Neuronal stem cell (in vitro differentiated cells): Measurements from ENCODE around the gene NRIP1.

Experiments used
- DNase-seq: peaks from one replicate; pipeline ENCODE4 v3.0.0-alpha.2; 2013; ENCODE audit warnings: low spot score
- H2AFZ ChIP-seq: one replicate; pipeline ENCODE4 v1.6.1; 2013; ENCODE audit warnings: mild to moderate bottlenecking, low read length, inconsistent platforms
- H2AK5ac ChIP-seq: 2 replicates; pipeline ENCODE4 v1.6.1; 2013; ENCODE audit warnings: low read depth, mild to moderate bottlenecking, inconsistent platforms, low read length, moderate library complexity, mixed read lengths
- H2BK120ac ChIP-seq: 2 replicates; pipeline ENCODE4 v1.6.1; 2013; ENCODE audit warnings: low read depth, mild to moderate bottlenecking, inconsistent platforms, low read length, moderate library complexity, mixed read lengths
- H2BK12ac ChIP-seq: one replicate; pipeline ENCODE4 v1.6.1; 2013; ENCODE audit warnings: low read length, inconsistent platforms
- H2BK15ac ChIP-seq: 2 replicates; pipeline ENCODE4 v1.6.1; 2013; ENCODE audit warnings: mild to moderate bottlenecking, low read length, inconsistent platforms, mixed read lengths
- H2BK5ac ChIP-seq: one replicate; pipeline ENCODE4 v1.6.1; 2013; ENCODE audit warnings: inconsistent platforms, mild to moderate bottlenecking, low read length, moderate library complexity
- H3K14ac ChIP-seq: one replicate; pipeline ENCODE4 v1.6.1; 2013; ENCODE audit warnings: low read length, inconsistent platforms
- H3K18ac ChIP-seq: 2 replicates; pipeline ENCODE4 v1.6.1; 2013; ENCODE audit warnings: low read length, inconsistent platforms
- H3K23ac ChIP-seq: 2 replicates; pipeline ENCODE4 v1.6.1; 2013; ENCODE audit warnings: low read depth, mild to moderate bottlenecking, mixed read lengths, low read length, inconsistent platforms; ENCODE audit not compliant: poor library complexity
- H3K27ac ChIP-seq: replicated peaks from 3 replicates; pipeline ENCODE4 v1.5.1; 2013; ENCODE audit warnings: low read length, inconsistent platforms
- H3K27me3 ChIP-seq, 3 experiments: 2 replicates each; pipeline ENCODE4 v1.6.1; 2013; ENCODE audit warnings: low read length in 3 of 3, mild to moderate bottlenecking in 2 of 3, inconsistent platforms in 1 of 3, low read depth in 1 of 3, mixed read lengths in 1 of 3, moderate library complexity in 1 of 3; ENCODE audit not compliant: control insufficient read depth in 3 of 3, insufficient read depth in 3 of 3
- H3K36me3 ChIP-seq, 2 donors: replicated peaks in 1 of 2; 2 replicates each; pipeline ENCODE4 v1.6.1; 2013; ENCODE audit warnings: low read length in 2 of 2; ENCODE audit not compliant: control insufficient read depth in 2 of 2, insufficient read depth in 2 of 2
- H3K4ac ChIP-seq: 2 replicates; pipeline ENCODE4 v1.6.1; 2013; ENCODE audit warnings: inconsistent platforms, mild to moderate bottlenecking, low read length, moderate library complexity
- H3K4me1 ChIP-seq, 2 donors: 1 replicate in 1 of 2; 2 replicates in 1 of 2; pipeline ENCODE4 v1.6.1; 2013; ENCODE audit warnings: low read length in 2 of 2, low read depth in 1 of 2; ENCODE audit not compliant: control insufficient read depth in 2 of 2, insufficient read depth in 1 of 2
- H3K4me2 ChIP-seq: one replicate; pipeline ENCODE4 v1.6.1; 2013; ENCODE audit warnings: mild to moderate bottlenecking, low read length, inconsistent platforms; ENCODE audit not compliant: insufficient read depth, poor library complexity, severe bottlenecking
- H3K4me3 ChIP-seq, 2 donors: 2 replicates each; pipeline ENCODE4 v1.5.1; 2013; ENCODE audit warnings: low read length in 2 of 2, mild to moderate bottlenecking in 2 of 2, inconsistent platforms in 1 of 2, moderate library complexity in 1 of 2
- H3K79me1 ChIP-seq: one replicate; pipeline ENCODE4 v1.6.1; 2013; ENCODE audit warnings: low read depth, mild to moderate bottlenecking, inconsistent platforms, low read length, moderate library complexity
- H3K9ac ChIP-seq: one replicate; pipeline ENCODE4 v1.6.1; 2013; ENCODE audit warnings: mild to moderate bottlenecking, low read depth, low read length, inconsistent platforms; ENCODE audit not compliant: poor library complexity
- H3K9me3 ChIP-seq, 2 donors: replicated peaks in 1 of 2; 2 replicates each; pipeline versions ENCODE3 to v1.6.1; 2013; ENCODE audit warnings: low read length in 2 of 2, mild to moderate bottlenecking in 2 of 2, inconsistent platforms in 1 of 2, low read depth in 1 of 2, mixed read lengths in 1 of 2, moderate library complexity in 1 of 2; ENCODE audit not compliant: control insufficient read depth in 2 of 2, insufficient read depth in 1 of 2
- H4K8ac ChIP-seq: one replicate; pipeline ENCODE4 v1.6.1; 2013; ENCODE audit warnings: low read depth, mild to moderate bottlenecking, inconsistent platforms, low read length, moderate library complexity
- H4K91ac ChIP-seq: one replicate; pipeline ENCODE4 v1.6.1; 2013; ENCODE audit warnings: low read length, low read depth, mild to moderate bottlenecking, inconsistent platforms; ENCODE audit not compliant: poor library complexity
- WGBS, 2 donors: extraction: QIAGEN DNeasy Blood & Tissue Kit; methylation state at CpG; one replicate each; pipeline ENCODE4 v1.1.7; 2013; ENCODE audit warnings: missing lambda C conversion rate in 2 of 2, mixed read lengths in 1 of 2; ENCODE audit not compliant: insufficient read length in 2 of 2, insufficient replicate concordance in 1 of 2; ENCODE audit errors: extremely low coverage in 2 of 2; 5-methylcytosine and 5-hydroxymethylcytosine counted together

Gene NRIP1

DNA sequence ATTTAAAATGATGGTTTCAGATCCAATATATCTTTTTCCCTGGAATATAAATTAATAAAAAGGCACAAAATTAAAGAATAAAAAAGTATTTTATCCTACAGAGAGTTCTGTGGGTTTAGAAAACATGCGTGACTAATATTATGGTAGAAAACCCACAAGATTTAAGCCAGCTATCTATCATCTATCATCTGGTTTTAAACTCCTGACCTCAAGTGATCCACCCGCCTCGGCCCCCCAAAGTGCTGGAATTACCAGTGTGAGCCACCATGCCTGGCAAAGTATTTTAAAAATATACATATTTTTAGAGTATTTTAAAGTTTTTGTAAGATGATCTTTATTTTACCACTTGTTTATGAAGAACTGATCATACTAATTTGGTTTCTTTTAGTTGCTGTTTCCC is 79.5 kb downstream of the NRIP1 start:
- no peak overlapping the region for H3K9ac ChIP-seq
- no peak overlapping the region for H2BK15ac ChIP-seq
- WGBS, 2 donors = no CpG with 5 or more reads among the region's 3 CpGs

DNA sequence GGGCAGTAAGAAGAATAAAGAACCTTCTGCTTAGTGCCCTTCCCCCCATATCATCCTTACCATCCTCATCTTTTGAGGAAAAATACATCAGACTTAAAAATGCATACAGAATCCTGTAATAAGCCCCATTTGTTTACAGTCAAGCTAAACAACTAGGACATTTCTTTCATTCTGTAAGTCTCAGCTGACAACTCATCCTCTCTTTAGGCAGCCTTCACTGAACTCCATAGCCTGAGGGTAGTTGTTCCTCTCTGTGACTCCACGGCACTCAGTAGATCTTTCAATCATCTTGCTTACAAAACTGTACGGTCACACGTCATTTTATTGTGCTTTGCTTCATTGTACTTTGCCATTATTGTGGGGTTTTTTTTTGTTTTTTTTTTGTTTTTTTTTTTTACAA is 82.5 kb downstream of the NRIP1 start:
- peaks cover 0 to 18% of the 10 kb centered on the region in 2 donors for H3K9me3 ChIP-seq
- H3K23ac ChIP-seq = no peak overlapping the region
- peaks cover 0 to 2% of the 10 kb centered on the region in 2 donors for H3K4me1 ChIP-seq
- no peak overlapping the region for H2BK120ac ChIP-seq
- no peak overlapping the region for H4K8ac ChIP-seq
- no peak overlapping the region for H2AK5ac ChIP-seq
- H2BK5ac ChIP-seq = no peak overlapping the region
- H3K4ac ChIP-seq = no peak overlapping the region
- no peak overlapping the region for H3K27ac ChIP-seq
- H3K79me1 ChIP-seq = no peaks in the 10 kb centered on the region
- H2BK12ac ChIP-seq = no peak overlapping the region
- no peak overlapping the region for H3K18ac ChIP-seq
- no peak overlapping the region for H3K4me3 ChIP-seq
- no peak overlapping the region for H2BK15ac ChIP-seq
- WGBS, 2 donors = no CpG with 5 or more reads among the region's 3 CpGs
- no peak overlapping the region for H2AFZ ChIP-seq
- no peak overlapping the region for H4K91ac ChIP-seq
- H3K27me3 ChIP-seq = no peaks in the 10 kb centered on the region
- H3K9ac ChIP-seq = no peak overlapping the region
- no peak overlapping the region for H3K4me2 ChIP-seq
- no peak for DNase-seq
- no peak overlapping the region for H3K14ac ChIP-seq
- peaks cover 5 to 82% of the 10 kb centered on the region in 2 donors for H3K36me3 ChIP-seq

More for the DNA sequence above, 79.5 kb downstream of the NRIP1 start:
- Histone ChIP-seq H3K18ac (no peak overlapping the region), H3K4me1 (peaks cover 2 to 10% of the 10 kb centered on the region in 2 donors), H3K36me3 (peaks cover 8 to 90% of the 10 kb centered on the region in 2 donors), H3K4ac (no peak overlapping the region), H2AK5ac (no peak overlapping the region), H3K14ac (no peak overlapping the region), H2BK5ac (no peak overlapping the region), H3K27me3 (no peaks in the 10 kb centered on the region), H3K23ac (no peak overlapping the region), H3K9me3 (peaks cover 0 to 18% of the 10 kb centered on the region in 2 donors), H2BK12ac (no peak overlapping the region), H2BK120ac (no peak overlapping the region), H3K27ac (no peak overlapping the region), H3K79me1 (no peaks in the 10 kb centered on the region), H4K8ac (no peak overlapping the region), H3K4me3 (no peak overlapping the region), H3K4me2 (no peak overlapping the region), H4K91ac (no peak overlapping the region), H2AFZ (no peak overlapping the region)
- no peak for DNase-seq

DNA sequence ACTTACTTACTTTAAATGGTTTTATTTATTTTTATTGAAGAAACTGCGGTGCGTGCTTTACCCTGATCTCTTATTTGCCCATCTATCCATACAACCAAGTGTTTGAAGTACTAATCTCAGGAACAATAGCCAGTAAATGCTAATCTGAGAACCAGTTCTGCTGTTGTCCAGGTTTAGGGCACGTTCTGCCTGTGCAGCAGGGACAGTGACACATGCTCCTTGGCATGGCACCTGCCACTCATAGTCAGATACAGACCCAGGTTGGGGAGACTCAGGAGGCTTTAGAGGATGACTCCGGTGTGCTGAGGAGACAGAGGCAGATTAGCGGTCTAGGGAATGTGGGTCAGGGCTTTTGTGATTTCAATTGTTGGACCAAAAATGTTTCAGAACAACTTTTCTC is 83.6 kb downstream of the NRIP1 start:
- Histone ChIP-seq H3K9me3 (peaks cover 0 to 18% of the 10 kb centered on the region in 2 donors), H2BK12ac (no peak overlapping the region)

DNA sequence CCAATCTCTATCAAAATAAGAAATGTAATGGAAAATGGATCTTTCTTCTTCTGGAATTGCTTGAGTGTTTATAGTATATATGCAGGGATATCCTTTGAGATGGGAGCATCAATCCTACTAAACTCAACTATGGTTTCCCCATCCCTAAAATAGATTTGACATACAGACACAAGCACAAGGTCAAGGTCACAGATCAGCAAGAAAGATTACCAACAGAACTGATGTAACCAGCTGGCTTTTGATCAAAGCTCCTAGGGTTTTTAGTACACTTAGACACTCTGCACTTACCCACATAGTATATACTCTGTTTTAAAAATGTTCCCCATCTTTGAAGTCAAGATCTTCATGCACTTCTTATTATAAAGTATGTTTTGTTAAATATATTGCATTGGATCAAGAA is 85.5 kb downstream of the NRIP1 start:
- Histone ChIP-seq H3K27ac (no peak overlapping the region), H3K23ac (no peak overlapping the region), H2BK15ac (no peak overlapping the region), H2AK5ac (no peak overlapping the region), H4K91ac (no peak overlapping the region), H3K4me2 (no peak overlapping the region), H3K4me1 (peaks cover 0 to 2% of the 10 kb centered on the region in 2 donors), H3K4ac (no peak overlapping the region), H4K8ac (no peak overlapping the region), H2BK120ac (no peak overlapping the region), H3K79me1 (no peaks in the 10 kb centered on the region), H2BK5ac (no peak overlapping the region), H3K14ac (no peak overlapping the region), H3K18ac (no peak overlapping the region), H3K4me3 (no peak overlapping the region), H2BK12ac (no peak overlapping the region), H3K36me3 (peaks cover 4 to 79% of the 10 kb centered on the region in 2 donors), H2AFZ (no peak overlapping the region), H3K27me3 (no peaks in the 10 kb centered on the region), H3K9me3 (peaks cover 2 to 15% of the 10 kb centered on the region in 2 donors), H3K9ac (no peak overlapping the region)
- no peak for DNase-seq

More for the DNA sequence above, 83.6 kb downstream of the NRIP1 start:
- Histone ChIP-seq H4K8ac (no peak overlapping the region), H3K18ac (peak overlapping the region; percentile 7), H2BK120ac (no peak overlapping the region), H3K79me1 (no peaks in the 10 kb centered on the region), H3K9ac (no peak overlapping the region), H3K27me3 (no peaks in the 10 kb centered on the region), H3K14ac (no peak overlapping the region), H3K4me1 (peaks cover 0 to 2% of the 10 kb centered on the region in 2 donors), H3K4ac (no peak overlapping the region), H4K91ac (no peak overlapping the region), H3K36me3 (peaks cover 5 to 78% of the 10 kb centered on the region in 2 donors), H3K23ac (no peak overlapping the region), H2AK5ac (no peak overlapping the region), H2BK15ac (no peak overlapping the region), H2AFZ (no peak overlapping the region), H3K4me3 (no peak overlapping the region), H2BK5ac (no peak overlapping the region), H3K4me2 (no peak overlapping the region), H3K27ac (no peak overlapping the region)
- DNase-seq = no peak
- no CpG with 5 or more reads among the region's 5 CpGs for WGBS, 2 donors
